GM19463 (cell line): ENCODE data around the gene GJA3.
"Not testable (repeated sequence)": the region's sequence is repeated elsewhere in the genome, so short reads cannot be mapped to it uniquely, and the experiment has no call there.

ENCODE experiments used
- ATAC-seq: cut with Tn5 transposase; IDR thresholded peaks from one replicate; pipeline ENCODE4 v1.9.1; 2021; ENCODE audit warnings: mild to moderate bottlenecking, moderate library complexity; ENCODE audit not compliant: unreplicated experiment

GJA3 gene

DNA sequence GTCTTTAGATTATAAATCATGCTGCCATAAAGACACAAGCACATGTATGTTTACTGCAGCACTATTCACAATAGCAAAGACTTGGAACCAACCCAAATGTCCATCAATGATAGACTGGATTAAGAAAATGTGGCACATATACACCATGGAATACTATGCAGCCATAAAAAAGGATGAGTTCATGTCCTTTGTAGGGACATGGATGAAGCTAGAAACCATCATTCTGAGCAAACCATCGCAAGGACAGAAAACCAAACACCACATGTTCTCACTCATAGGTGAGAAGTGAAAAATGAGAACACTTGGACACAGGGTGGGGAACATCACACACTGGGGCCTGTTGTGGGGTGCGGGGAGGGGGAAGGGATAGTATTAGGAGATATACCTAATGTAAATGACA, 7.6 kb downstream of the GJA3 start:
- not testable (repeated sequence) for ATAC-seq

DNA sequence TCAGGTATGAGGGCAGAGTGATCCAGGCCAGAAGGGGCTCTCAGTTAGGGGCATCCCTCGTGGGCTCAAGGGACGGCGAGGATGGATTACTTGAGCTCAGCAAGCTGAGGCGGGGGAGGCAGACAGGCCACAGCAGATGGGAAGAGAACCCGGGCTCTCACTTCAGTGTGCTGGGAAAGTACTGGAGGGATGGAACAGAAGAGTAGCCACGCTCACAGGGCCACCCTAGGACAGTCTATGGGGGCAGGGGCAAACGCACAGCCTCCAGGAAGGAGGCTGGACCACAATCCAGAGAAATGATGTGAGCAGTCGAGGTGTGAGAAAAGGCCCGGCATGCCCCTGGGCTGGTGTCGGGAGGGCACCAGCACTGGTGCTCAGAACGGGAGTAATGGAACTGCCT, 9.2 kb downstream of the GJA3 start:
- no peak for ATAC-seq

DNA sequence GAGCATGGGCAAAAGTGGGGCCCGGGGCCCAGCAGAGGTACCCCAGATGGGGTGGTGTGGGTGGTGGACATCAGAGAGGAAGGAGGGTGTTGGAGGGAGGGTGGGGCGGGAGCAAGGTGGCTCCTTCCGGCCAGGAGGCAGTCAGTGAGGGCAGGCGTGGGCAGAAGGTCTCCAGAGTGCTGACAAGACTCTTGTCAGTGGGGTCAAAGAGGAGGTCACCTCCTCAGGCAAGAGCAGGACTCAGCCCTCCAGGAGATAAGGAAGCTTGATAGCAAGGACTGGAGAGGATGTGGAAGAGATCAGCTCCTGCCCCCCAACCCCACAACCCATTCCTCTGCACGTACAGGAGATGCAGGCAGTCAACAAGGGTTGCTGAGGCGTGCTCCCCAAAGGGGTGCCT, 9.8 kb downstream of the GJA3 start:
- ATAC-seq: no peak

DNA sequence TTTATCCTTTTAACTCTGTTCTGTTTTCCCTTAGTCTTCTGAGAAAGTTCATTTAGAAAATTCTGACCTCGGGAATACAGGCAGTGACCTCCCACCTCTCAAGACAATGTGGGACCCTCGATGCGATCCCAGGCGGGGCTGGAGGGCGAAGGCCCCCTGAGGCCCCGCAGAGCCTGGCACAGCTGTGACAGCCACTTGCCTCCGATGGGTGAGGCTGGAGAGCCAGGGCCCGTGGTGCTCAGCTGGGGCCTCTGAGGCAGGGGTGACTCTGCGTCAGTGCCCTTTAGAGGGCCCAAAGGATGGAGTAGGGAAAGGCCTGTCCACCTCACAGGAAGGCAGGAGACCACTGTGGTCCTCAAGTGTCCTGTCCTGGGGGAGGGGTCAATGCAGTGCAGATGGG, 10.3 kb downstream of the GJA3 start:
- no peak for ATAC-seq

DNA sequence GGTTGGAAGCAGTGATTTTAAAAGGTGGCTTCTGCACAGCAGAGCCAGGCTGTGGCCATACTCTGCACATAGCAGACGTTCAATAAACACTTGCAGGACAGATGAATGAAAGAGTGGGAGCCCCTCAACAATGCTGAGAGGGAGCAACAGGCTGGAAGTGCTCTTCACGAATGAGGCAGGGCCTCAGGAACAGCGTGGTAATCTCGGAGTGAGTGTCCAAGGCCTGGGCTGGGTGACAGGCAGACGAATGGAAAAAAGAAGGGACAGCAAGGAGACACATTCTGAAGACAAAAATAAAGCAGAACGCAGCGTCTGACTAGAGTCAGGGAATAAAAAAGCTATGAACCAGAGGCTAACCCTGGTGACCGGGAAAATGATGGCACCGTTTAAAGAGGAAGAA, 11.1 kb downstream of the GJA3 start:
- ATAC-seq: no peak

DNA sequence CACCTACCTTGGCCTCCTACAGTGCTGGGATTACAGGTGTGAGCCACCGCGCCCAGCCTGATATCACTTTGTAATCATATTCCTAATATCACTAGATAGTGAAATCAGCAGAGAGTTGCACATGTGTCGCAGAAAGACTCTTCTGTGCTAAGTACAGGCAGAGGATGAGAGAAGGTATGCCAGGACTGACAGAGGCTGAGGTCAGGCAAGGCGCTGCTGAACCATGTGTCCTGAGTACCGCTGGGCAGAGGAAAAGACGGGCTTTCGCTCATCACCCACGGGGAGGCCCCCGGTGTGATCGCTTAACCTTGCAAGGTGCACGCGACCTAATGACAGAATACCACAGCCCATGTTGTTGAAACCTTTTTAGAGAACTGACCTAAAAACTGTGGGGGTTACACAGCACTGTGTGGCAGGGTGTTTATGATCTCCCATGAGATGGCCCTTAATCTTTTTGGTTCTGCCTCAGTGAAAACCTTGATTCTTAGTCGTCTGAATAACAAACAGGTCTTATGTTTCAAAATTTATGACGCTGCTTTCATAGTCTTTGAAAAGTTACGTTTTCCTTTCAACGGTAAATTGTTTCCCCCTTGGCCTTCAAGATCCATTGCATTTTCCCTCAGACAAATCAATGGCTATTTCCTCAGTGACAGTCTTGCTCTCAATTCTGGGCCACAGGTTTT, 12.2 kb downstream of the GJA3 start:
- no peak for ATAC-seq

DNA sequence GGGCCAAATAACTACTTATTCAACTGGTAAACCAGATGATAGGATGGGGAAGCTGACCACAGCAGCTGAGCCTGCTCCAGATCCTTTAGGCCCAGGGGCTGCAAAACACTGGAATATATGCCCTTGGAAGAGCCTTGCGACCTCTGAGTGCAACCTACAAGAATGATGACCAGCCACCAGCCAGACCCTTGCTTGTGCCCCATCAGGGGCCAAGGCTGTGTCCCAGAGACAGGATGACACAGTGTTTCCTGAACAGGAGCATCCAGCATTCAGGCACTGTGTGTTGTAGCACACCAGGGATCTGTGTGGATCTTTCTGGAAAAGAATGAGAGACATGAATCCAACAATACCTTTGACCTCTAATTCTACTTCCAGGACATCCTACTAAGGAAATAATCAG, 14.5 kb downstream of the GJA3 start:
- ATAC-seq: no peak

DNA sequence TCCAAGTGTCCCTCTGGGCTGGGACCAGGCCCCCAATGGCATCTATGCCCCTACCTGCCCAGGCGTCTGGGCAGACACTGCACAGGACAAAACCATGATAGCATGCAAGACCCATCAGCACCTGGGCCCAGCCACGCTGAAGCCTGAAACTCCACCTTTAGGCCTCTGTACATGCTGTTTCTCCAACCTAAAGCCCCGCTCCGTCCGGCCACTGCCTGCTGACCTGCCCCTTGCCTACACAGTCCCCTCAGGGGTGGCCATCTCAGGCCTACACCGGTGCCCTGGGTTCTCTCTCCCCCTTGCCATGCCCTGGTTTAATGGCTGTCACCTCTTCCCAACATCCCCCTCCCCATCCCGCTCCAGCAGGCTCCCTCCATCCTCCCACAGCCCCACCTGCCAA, 15.3 kb downstream of the GJA3 start:
- no peak for ATAC-seq

DNA sequence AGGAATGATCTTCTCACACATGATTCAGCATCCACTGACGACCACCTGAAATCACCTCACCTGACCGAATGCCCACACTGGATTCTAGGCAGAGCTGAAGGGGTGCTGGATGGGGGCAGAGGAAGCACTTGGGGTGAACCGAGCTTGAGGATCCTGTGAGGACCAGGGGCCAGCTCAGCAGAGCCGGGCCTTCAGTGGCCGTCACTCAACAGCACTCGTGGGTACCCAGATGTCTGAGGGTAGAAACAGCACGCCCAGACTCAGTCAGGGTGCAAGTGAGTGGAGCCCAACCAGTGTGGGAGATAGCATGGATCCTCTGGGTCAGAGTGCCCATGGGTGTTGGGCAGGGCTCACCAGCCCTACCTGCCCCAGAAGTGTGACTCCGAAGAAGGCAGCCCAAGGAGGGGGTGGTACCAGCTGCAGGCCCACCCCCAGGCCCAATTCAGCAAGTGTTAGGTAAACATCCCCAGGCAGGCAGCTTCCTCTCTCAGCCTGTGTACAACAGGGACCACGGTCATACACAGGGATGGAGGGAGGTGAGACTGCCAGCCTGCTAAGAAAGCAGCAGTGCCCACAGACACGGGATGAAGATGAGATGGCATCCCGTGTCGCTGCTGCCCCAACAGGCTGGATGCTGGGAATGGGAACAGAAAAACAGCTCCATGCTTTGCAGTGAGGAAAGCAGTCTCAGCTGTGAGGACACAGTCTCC, 16.6 kb downstream of the GJA3 start:
- ATAC-seq: no peak

DNA sequence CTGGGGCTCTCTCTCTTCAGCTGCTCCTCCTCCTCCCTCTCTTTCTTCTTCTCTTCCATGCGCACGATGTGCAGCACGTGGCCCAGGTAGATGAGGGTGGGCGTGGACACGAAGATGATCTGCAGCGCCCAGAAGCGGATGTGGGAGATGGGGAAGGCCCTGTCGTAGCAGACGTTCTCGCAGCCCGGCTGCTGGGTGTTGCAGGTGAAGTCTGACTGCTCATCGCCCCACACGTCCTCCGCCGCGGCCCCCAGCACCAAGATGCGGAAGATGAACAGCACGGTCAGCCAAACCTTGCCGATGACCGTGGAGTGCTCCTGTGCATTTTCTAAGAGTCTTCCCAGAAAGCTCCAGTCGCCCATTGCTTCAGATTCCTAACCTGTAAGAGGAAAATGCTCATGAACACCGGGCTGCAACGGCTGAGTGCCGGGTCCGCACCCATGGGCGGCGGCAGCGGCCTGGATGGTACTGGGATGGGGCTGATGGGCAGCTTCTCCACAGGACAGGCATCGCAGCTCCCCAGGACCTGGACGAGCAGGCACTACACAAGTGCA, 17.8 kb downstream of the GJA3 start:
- no peak for ATAC-seq

DNA sequence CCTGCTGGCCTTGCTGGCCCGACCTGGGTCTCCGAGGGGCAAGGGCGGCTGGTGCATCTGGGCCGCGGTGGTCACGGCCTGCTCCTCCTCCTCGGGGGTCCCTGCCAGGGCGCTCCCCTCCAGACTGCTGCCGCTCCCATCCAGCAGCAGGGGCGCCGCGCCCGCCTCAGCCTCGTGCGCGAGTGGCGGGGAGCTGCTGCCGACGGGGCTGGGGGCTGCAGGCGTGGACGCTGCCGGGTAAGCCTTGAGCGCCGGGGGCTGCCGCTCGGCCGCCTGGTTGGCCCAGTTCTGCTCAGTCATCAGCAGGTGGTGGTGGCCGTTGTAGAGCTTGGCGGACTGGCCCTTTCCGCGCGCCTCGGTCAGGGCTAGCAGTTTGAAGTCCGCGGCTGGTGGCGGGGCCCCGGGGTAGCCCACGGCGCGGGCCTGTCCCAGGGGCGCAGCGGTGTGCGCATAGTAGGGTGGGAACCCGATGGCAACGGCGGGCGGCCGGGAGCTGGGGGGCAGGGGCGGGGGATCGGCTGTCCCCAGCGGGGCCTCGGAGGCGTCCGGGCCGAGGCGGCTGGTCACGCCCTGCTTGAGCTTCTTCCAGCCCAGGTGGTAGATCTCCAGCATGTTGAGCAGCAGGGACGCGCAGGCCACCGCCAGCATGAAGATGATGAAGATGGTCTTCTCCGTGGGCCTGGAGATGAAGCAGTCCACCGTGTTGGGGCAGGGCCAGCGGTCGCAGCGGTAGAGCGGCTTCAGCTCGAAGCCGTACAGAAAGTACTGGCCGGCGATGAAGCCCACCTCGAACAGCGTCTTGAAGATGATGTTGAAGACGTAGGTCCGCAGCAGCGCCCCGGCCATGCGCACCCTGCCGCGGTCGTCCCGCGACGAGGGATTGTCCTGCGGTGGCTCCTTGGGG, 18.6 kb downstream of the GJA3 start:
- ATAC-seq: no peak

DNA sequence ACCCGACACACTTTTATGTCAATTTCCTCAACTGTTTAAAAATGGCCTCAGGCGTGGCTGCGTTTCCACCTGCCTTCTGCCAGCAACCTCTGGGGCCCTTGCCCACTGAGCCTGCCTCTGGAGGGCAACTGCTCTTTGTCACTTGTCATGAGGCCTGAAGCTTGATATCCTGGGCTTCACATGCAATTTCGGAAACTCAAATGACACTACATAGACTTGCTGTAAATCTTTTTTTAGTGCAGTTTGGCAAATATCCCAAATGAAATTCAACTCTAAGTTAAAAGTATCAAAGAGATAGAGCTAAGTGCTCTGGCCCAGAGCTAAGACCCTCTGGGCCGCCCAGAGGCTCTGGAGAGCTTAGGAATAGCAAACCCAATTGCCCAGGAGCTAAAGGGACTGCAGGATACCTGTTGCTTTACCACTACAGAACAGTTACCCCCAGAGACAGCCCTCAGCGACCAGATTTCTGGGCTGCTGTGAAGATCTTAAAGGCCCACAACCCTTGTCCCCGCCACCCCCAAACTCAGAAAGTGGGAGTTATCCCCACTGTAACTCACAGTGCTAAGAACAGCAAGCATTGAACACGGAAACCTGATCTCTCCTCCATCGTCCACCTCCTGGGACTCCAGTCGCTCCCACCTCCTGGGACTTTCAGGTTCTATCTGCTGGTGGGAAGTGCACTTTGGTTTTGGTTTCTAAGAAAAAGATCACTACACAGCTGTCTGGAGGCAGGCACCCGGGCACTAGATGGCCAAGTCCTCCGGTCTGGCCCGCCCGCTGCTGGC, 19.4 kb downstream of the GJA3 start:
- no peak for ATAC-seq

DNA sequence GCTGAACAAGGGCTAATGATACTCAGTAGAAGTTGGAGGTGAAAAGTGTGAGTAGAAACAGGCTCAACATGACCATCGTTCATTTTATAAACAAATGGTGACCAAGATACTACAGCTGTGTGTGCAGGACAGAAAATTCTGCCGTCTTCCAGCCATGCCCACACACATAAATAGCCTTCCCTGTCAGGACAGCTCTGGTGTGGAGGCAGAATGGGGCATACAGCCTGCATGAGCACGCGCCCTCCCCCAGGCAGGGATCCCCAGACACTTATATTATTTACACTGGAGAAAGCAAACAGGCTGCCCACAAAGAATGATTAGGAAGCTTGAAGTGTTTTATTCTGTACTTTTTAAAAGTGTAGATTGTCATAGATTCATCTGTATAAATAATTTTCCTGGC, 20.4 kb downstream of the GJA3 start:
- ATAC-seq: no peak

DNA sequence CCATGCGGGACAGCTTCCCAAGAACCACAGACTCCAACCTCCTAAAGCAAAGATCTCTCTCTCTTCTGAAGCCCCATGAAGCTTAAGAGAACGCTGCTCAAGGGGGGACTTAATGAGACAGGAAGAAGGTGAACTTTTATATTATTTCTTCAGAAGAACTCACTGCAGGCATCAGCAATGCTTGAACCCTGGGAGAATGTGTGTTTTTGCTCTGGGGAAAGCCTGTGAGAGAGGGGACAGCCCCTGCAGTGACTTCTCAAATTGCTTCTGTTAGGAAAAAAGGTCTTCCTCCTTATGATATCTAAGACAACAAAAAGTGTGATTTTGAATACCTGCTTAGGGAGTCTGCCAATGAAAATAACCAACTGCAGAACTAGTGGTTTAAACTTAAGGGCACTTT, 23.0 kb downstream of the GJA3 start:
- no peak for ATAC-seq

DNA sequence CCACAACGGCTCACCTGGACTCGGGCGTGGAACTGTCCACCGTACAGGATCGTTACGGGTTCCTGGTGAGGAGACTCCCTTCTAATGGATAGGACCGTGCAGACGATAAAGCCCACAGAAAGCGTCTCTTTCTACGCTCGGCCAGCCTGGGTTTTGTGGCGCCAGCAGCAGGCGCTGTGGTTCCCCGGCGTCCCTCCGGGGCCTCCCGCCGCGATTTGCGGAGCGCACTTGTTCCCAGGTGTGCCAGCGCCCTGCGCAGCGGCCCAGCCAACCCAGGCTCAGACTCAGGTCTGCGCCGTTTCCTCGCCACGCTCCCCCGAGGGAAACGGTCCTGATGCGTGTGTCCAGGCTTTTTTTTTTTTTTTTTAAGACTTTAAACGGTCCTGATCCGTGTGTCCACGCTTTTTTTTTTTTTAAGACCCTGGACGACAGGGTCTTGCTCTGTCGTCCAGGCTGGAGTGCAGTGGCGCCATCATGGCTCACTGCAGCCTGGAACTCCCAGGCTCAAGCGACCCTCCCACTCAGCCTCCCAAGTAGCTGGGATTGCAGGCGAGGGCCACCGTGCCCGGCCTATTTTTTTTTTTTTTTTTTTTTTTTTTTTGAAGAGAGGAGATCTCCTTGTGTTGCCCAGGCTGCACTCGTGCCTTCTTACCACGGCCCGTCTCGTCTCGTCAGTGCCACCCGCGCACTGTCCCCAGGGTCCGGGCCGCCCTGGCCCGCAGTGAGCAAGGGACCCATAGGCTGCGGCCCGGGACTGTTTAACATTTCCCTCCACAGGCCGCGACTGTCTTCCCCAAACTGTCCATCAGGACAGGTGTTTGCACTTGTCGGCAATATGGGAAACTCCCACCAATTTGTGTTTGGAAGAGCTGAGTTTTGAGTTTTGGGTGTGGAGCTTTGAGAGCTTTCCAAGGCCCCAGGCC, 23.8 kb downstream of the GJA3 start:
- peak; percentile 65 for ATAC-seq

DNA sequence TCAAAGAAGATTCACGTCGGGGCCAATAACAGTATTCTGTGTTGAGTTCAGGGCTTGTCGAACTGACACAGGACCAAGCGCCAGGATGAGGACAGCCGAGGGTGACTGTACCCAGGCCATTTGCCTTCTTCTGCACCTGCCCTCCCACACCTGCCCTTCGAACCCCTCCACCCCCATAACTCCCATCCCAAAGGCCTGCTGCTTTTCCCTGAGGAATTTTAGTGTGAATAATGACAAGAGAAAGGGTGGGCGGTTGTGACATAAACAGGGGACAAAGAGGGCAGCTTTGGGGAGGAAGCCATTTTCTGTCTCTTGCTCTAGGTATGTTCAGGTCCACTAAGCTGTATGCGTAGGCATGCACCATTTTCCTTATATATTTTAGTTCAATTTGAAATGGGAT, 26.1 kb downstream of the GJA3 start:
- no peak for ATAC-seq

DNA sequence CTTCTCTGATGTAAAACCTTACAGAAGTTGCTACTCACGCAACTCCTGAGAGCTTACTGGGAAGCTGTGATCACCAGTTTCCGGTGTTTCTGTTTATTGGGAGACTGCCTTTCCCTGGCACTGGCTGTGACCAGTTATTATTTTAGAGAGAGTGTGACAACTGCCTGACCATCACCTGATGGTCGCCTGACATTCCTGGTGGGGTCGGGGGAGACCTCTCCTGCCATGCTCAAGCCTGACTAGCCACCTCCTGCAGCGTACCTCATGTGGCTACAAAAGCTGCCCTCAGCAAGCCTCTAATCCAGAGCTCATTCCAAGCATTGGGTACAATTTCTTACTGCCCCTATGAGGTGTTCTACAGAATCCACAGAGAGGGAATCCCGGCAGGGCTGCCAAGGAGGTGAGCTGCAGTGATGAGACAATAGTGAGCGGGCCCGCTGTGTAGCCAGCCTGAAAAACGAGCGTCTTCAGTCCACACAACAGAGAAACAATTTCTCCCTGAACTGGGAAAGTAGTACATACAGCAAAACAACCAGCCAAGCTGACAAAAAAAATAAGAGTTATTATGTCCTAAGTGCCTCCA, 28.7 kb downstream of the GJA3 start:
- ATAC-seq: no peak

DNA sequence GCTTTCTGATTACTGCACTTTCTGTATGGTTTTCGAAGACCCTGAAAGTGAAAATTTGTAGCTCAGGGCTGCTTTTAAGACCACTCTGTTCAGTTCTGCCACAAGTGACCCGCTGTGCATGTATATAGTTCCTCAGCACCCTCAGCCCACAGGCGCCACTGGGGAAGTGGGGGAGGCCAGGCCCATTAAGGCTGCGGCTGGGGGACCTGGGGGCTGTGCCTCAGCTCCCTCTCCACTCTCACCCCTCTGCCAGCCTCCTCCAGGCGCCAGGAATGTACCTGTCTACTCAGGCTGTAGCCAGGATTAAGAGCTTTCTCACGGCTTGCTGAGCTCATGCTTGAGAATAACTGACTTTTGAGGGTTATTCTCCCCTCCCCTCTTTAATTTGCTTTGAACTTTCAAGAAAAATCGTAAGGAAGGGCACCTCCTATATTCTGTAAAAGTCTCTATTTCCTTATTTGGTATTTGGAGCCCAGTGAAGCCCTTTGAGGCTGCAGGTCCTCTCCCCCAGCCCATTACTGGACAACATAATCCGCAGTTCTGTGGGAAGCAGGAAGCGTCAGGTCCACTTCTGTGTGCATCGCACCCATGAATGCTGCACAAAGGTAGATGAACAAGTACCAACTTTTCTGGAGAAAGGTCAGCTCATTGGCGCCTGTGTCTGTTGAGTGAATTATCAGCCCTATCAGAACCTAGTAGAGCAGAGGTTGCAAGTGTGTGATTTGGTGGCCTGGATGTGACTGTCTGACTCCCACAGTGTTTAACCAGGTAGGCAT, 29.6 kb downstream of the GJA3 start:
- no peak for ATAC-seq

DNA sequence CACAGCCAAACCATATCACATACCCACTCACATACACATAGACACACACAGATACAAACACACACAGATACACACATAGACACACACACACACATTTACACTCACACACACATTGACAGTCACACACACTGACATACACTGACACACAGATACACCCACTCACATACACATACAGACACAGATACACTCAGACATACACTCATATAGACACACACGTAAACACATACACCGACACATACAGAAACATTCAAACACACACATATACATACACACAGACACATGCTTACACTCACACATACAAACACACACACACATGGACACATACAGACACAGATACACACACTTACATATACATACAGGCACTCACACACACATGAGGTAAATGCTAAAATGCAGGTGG, 30.2 kb downstream of the GJA3 start:
- ATAC-seq: no peak
